Mesendoderm (in vitro differentiated cells): Measurements from ENCODE around the gene KCNN3.

Experiments
- DNase-seq: peaks from one replicate; pipeline ENCODE4 v3.0.0; 2013
- H2AK5ac ChIP-seq: 2 replicates; pipeline ENCODE4 v1.6.1; 2013; ENCODE audit warnings: low read length, inconsistent platforms
- H2BK120ac ChIP-seq: 2 replicates; pipeline ENCODE4 v1.6.1; 2013; ENCODE audit warnings: low read depth, mild to moderate bottlenecking, low read length, moderate library complexity, mixed read lengths
- H2BK15ac ChIP-seq: replicated peaks from 2 replicates; pipeline ENCODE4 v1.6.1; 2013; ENCODE audit warnings: low read depth, mild to moderate bottlenecking, moderate library complexity
- H2BK5ac ChIP-seq: 2 replicates; pipeline ENCODE4 v1.6.1; 2013; ENCODE audit warnings: low read length, inconsistent platforms
- H3K18ac ChIP-seq: 2 replicates; pipeline ENCODE4 v1.6.1; 2013; ENCODE audit warnings: mild to moderate bottlenecking, low read length, mixed read lengths
- H3K23ac ChIP-seq: one replicate; pipeline ENCODE4 v1.6.1; 2013; ENCODE audit warnings: low read length
- H3K27ac ChIP-seq: 2 replicates; pipeline ENCODE4 v1.5.1; 2013; ENCODE audit warnings: low read depth, mild to moderate bottlenecking, inconsistent platforms, low read length, moderate library complexity
- H3K27me3 ChIP-seq: 2 replicates; pipeline ENCODE4 v1.6.1; 2013; ENCODE audit warnings: low read length, control low read depth, mild to moderate bottlenecking, inconsistent platforms; ENCODE audit not compliant: insufficient read depth, poor library complexity
- H3K36me3 ChIP-seq: 2 replicates; pipeline ENCODE4 v1.6.1; 2013; ENCODE audit warnings: low read length, inconsistent platforms; ENCODE audit not compliant: control insufficient read depth, insufficient read depth
- H3K4ac ChIP-seq: one replicate; pipeline ENCODE4 v1.6.1; 2013; ENCODE audit warnings: low read depth, mild to moderate bottlenecking, low read length, moderate library complexity
- H3K4me1 ChIP-seq: 2 replicates; pipeline ENCODE4 v1.6.1; 2013; ENCODE audit warnings: low read depth, low read length, inconsistent platforms; ENCODE audit not compliant: control insufficient read depth
- H3K4me2 ChIP-seq: 2 replicates; pipeline ENCODE4 v1.6.1; 2013; ENCODE audit warnings: low read length
- H3K4me3 ChIP-seq: 2 replicates; pipeline ENCODE4 v1.5.1; 2013; ENCODE audit warnings: mild to moderate bottlenecking, low read length
- H3K56ac ChIP-seq: one replicate; pipeline ENCODE4 v1.6.1; 2013; ENCODE audit warnings: low read length
- H3K79me1 ChIP-seq: 2 replicates; pipeline ENCODE4 v1.6.1; 2013; ENCODE audit warnings: low read length, inconsistent platforms
- H3K79me2 ChIP-seq: 2 replicates; pipeline ENCODE4 v1.6.1; 2013; ENCODE audit warnings: mild to moderate bottlenecking, low read length; ENCODE audit not compliant: control insufficient read depth, insufficient read depth
- H3K9ac ChIP-seq: 2 replicates; pipeline ENCODE4 v1.6.1; 2013; ENCODE audit warnings: low read length, inconsistent platforms
- H4K5ac ChIP-seq: one replicate; pipeline ENCODE4 v1.6.1; 2013; ENCODE audit warnings: low read length
- H4K8ac ChIP-seq: one replicate; pipeline ENCODE4 v1.6.1; 2013; ENCODE audit warnings: low read depth, mild to moderate bottlenecking, control low read depth, low read length, moderate library complexity
- WGBS: extraction: QIAGEN DNeasy Blood & Tissue Kit; methylation state at CpG from one replicate; pipeline ENCODE4 v1.1.7; 2013; ENCODE audit warnings: low lambda C conversion rate, missing lambda C conversion rate; ENCODE audit not compliant: insufficient coverage; ENCODE audit errors: extremely low coverage; 5-methylcytosine and 5-hydroxymethylcytosine counted together

KCNN3 gene

DNA sequence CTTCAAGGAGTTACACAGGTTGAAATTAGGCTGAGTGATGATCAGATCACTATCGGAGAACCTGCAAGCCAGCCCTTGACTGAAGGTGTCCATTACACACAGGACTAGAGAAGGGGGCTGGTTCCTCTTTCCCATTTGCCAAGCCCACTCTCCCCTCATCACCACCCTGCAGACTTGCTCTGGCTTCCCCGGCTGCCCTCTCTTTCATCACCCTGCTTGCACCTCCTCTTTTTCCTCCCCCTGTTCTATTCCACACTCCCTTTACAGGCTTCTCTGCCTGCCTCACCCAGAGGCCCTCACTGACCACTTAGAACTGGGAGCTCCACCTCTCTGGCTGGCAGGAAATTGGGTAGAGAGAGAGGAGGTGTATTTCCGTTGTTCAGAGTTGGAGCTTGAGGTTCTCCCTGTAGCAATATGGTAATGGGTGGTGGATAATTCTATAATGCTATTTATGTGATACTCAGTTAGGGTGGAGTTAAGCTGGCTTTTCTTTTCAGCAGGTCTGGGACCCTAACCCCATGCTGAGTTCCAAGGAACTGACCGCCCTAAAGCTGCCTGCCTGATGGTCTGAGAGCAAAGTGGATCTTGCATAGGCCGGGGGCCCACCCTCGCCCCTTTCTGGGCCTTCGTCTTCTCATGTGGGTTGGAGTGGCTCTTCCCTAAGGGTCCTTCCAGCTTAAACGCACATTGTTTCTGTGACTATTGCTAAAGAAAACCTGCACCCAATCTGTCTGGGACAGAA is 150.3 kb downstream of the KCNN3 start:
- WGBS: no CpG with 5 or more reads among the region's 8 CpGs

DNA sequence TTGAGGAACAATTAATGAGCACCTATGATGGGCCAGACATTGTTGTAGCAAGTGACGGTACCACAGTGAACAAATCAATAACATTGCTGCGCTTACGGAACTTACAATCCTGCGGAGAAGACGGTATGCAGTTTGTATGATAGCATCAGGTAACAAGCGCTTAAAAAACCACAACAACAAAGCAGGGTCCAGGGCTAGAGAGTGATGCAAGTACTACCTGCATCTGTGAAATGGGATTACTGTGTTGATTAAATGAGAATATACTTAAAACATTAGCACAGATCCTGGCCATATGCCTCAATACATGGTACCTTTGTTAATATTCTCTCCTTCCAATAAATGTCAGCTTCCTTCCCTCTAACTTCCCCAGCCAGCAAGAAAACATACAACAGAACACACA is 151.5 kb downstream of the KCNN3 start:
- Histone ChIP-seq H3K56ac (no peak overlapping the region), H3K4me1 (no peaks in the 10 kb centered on the region), H3K4me2 (no peak overlapping the region), H2BK5ac (no peak overlapping the region), H3K4ac (no peak overlapping the region), H3K79me1 (no peaks in the 10 kb centered on the region), H3K18ac (no peak overlapping the region), H3K23ac (no peak overlapping the region), H3K4me3 (no peak overlapping the region), H2BK120ac (no peak overlapping the region), H3K79me2 (no peaks in the 10 kb centered on the region), H3K27ac (no peak overlapping the region), H3K27me3 (no peaks in the 10 kb centered on the region), H3K9ac (no peak overlapping the region), H4K8ac (no peak overlapping the region), H4K5ac (no peak overlapping the region), H3K36me3 (no peaks in the 10 kb centered on the region), H2AK5ac (no peak overlapping the region), H2BK15ac (no peak overlapping the region)
- no peak for DNase-seq
- WGBS: no CpG with 5 or more reads among the region's 6 CpGs

More for the DNA sequence above, 150.3 kb downstream of the KCNN3 start:
- H4K8ac ChIP-seq: no peak overlapping the region
- H2BK120ac ChIP-seq: no peak overlapping the region
- no peak for DNase-seq
- no peaks in the 10 kb centered on the region for H3K4me1 ChIP-seq
- no peaks in the 10 kb centered on the region for H3K79me2 ChIP-seq
- H3K56ac ChIP-seq: no peak overlapping the region
- no peak overlapping the region for H3K18ac ChIP-seq
- no peak overlapping the region for H3K23ac ChIP-seq
- H2BK15ac ChIP-seq: no peak overlapping the region
- no peak overlapping the region for H3K4me2 ChIP-seq
- H3K9ac ChIP-seq: no peak overlapping the region
- H3K27ac ChIP-seq: no peak overlapping the region
- no peaks in the 10 kb centered on the region for H3K27me3 ChIP-seq
- H4K5ac ChIP-seq: no peak overlapping the region
- H3K4me3 ChIP-seq: no peak overlapping the region
- H3K4ac ChIP-seq: no peak overlapping the region
- no peak overlapping the region for H2AK5ac ChIP-seq
- H3K79me1 ChIP-seq: no peaks in the 10 kb centered on the region
- no peaks in the 10 kb centered on the region for H3K36me3 ChIP-seq
- no peak overlapping the region for H2BK5ac ChIP-seq

DNA sequence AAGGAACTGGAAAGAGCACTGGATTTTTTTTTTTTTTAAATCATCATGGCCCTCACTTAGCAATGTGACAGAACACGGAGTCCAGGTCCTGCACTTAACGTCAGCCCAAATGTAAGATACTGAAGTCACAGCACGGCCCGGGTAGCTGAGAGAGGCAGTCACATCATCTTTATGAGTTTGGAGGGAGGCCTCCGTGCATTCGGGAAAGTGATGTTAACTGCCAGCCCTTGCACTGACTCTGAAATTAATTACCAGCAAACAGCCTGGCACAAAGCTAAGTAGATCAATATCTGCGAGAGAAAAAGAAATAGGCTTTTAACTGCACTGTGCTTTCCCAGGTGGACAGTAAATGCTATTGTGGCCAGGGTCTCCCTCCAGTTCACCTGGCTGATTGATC is 152.6 kb downstream of the KCNN3 start:
- Histone ChIP-seq H4K8ac (no peak overlapping the region), H3K27ac (no peak overlapping the region), H3K27me3 (no peaks in the 10 kb centered on the region), H3K9ac (no peak overlapping the region), H3K23ac (no peak overlapping the region), H2AK5ac (no peak overlapping the region), H3K4me1 (no peaks in the 10 kb centered on the region), H3K79me1 (no peaks in the 10 kb centered on the region), H3K4ac (no peak overlapping the region), H3K36me3 (no peaks in the 10 kb centered on the region), H2BK5ac (no peak overlapping the region), H4K5ac (no peak overlapping the region), H3K4me2 (no peak overlapping the region), H2BK120ac (no peak overlapping the region), H3K4me3 (no peak overlapping the region), H3K18ac (no peak overlapping the region), H2BK15ac (no peak overlapping the region), H3K56ac (no peak overlapping the region), H3K79me2 (no peaks in the 10 kb centered on the region)
- WGBS: no CpG with 5 or more reads among the region's 7 CpGs
- no peak for DNase-seq

DNA sequence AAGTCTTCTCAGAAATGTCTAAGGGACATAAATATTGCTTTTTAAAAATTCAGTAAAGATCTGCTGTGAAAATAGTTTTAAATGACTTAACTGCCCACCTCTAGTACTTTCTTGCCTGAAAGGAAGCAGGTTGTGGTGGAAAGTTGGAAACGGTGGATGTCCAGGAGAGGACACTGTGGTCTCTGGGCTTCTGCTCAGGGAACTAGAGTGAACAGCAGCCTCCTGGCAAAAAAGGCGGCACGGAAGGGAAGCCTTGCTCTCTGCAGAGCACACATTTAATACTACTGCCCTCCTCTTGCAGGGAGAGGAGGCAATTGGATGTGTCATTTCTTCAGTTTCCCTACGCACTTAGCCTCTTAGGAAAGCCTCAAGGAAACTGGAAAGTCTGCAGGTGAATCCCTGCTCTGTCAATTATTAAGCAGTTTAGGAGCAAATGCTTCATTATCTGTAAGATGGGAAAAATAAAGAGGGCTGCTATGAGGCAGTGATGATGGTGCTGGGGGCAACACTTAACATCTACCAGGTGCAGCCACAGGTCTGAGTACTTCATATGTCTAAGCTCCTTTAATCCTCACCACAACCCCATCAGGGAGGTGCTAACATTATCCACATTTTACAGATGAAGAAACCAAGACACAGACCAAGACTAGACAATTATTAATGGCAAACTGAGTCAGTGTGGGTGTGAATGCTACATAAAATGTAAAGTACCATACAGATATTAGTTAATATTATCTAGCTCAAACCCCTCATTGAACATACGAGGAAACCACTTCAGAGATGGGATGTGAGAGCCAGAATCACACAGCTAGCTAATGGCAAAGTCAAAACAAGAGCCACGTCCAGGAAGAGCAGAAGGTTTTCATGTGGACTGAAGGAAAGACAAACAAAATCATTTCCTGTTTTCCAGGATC is 153.2 kb downstream of the KCNN3 start:
- no peak for DNase-seq
- Histone ChIP-seq H3K56ac (no peak overlapping the region), H4K5ac (no peak overlapping the region), H2BK15ac (no peak overlapping the region), H3K18ac (no peak overlapping the region), H3K27ac (no peak overlapping the region), H3K4me3 (no peak overlapping the region), H3K4ac (no peak overlapping the region), H3K4me1 (no peaks in the 10 kb centered on the region), H3K79me1 (no peaks in the 10 kb centered on the region), H4K8ac (no peak overlapping the region), H3K36me3 (no peaks in the 10 kb centered on the region), H2AK5ac (no peak overlapping the region), H3K4me2 (no peak overlapping the region), H3K23ac (no peak overlapping the region), H3K27me3 (no peaks in the 10 kb centered on the region), H3K9ac (no peak overlapping the region), H2BK5ac (no peak overlapping the region), H2BK120ac (no peak overlapping the region), H3K79me2 (no peaks in the 10 kb centered on the region)
- WGBS: no CpG with 5 or more reads among the region's 6 CpGs

DNA sequence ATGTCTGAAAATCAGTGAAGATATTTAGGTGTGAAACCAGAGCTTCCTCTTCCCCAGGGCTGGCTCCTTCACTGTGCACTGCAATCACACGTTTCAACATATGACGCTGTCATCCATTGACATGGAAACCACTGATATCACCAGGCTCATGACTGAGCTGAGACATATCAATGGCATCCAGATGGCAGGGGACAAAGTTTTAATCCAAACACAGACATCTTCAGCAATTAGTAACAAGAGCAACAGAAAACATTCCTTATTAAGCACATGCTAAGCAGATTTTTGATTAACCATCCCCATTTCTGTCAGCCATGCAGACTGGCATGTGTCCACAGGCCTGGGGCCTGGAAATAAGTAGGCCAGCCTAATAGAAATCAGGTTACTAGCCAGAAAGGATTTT is 154.1 kb downstream of the KCNN3 start:
- no peak overlapping the region for H3K56ac ChIP-seq
- DNase-seq: no peak

More for the DNA sequence above, 154.1 kb downstream of the KCNN3 start:
- H2AK5ac ChIP-seq: no peak overlapping the region
- no peak overlapping the region for H3K4ac ChIP-seq
- H3K23ac ChIP-seq: no peak overlapping the region
- H2BK15ac ChIP-seq: no peak overlapping the region
- no peaks in the 10 kb centered on the region for H3K79me1 ChIP-seq
- H3K36me3 ChIP-seq: no peaks in the 10 kb centered on the region
- H3K9ac ChIP-seq: no peak overlapping the region
- H3K4me2 ChIP-seq: no peak overlapping the region
- no peaks in the 10 kb centered on the region for H3K27me3 ChIP-seq
- H3K4me3 ChIP-seq: no peak overlapping the region
- H4K5ac ChIP-seq: no peak overlapping the region
- no peak overlapping the region for H2BK5ac ChIP-seq
- WGBS: no CpG with 5 or more reads among the region's 2 CpGs
- H3K18ac ChIP-seq: no peak overlapping the region
- H3K4me1 ChIP-seq: no peaks in the 10 kb centered on the region
- no peak overlapping the region for H2BK120ac ChIP-seq
- H3K27ac ChIP-seq: no peak overlapping the region
- H3K79me2 ChIP-seq: no peaks in the 10 kb centered on the region
- no peak overlapping the region for H4K8ac ChIP-seq
